Measurements from ENCODE around the gene PTGS1. TPM values are rescaled to one million over a fixed set of nuclear protein-coding genes. Genes with fewer than 3 reads are reported as not detected.
"Not testable (repeated sequence)": the region's sequence is repeated elsewhere in the genome, so short reads cannot be mapped to it uniquely, and the experiment has no call there.

The PTGS1 gene
- total RNA-seq, 1 donor from 2014 or later = 2.4 TPM

DNA sequence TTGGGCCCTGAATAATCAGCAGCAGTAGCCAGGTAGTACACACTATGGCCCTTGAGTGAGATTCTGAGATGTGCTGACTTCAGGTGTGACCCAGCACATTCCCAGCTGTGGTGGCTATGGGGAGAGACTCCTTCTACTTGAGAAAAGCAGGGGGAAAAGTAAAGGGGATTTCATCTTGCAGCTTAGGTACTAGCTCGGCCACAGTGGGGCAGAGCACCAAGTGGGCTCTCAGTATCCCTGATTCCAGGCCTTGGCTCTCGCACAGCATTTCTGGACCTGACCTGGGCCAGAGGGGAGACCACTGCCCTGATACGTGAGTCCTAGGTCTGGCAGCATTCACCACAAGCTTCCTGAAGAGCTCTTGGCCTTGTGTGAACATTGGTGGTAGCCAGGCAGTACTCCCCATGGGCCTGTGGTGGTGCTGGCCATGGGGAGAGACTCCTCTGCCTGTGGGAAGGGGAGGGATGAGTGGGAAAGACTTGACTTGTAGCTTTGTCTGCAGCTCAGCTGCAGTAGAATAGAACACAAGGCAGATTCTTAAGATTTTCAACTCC is 27.6 kb downstream of the PTGS1 start:
- DNase-seq (ENCODE audit: low read depth) = no peak

DNA sequence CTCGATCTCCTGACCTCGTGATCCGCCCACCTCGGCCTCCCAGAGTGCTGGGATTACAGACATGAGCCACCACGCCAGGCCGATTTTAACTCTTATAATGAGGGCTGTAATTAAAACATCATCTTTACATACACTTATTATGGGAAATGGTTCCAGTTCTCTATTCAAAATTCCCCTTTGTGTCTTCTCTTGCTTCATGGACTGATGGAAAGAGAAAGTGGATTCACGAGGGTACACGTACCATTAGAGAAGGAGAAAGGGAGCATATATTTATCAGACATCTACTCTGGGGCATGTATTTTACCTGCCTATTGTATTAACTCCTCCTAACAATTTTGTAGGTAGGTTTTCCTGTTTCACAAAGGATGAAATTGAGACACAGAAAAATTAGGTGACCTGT is 31.1 kb downstream of the PTGS1 start:
- DNase-seq (ENCODE audit: low read depth) = no peak

DNA sequence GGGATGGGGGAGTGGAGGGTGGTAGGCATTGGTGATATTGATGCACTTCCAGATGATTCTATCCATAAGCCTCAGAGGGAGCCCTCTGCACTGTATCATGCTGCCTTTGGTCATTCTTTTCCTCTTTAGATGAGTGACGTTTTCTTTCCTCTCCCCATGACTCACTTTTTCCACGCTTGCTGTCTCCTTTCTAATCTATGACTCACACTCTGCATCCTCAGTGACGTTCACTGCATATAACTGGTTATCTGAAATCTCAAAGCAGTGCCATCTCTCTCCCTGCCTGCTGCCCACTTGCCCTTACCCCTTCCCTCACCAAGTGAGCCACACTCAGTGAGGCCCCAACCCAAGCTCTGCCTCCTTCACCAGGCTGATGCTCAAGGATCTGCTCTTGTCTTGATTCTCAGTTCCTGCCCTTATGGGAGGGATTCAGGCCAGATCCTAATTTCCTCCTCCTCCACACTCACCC is 31.6 kb downstream of the PTGS1 start:
- peak; percentile 90 for DNase-seq (ENCODE audit: low read depth)

GRCh38 chr9:122402874-122403273 is 32.0 kb downstream of the PTGS1 start:
- DNase-seq (ENCODE audit: low read depth) = peak; percentile 54

GRCh38 chr9:122403381-122404000 is 32.7 kb downstream of the PTGS1 start:
- DNase-seq (ENCODE audit: low read depth) = no peak

GRCh38 chr9:122405304-122406069 is 34.7 kb downstream of the PTGS1 start:
- not testable (repeated sequence) for DNase-seq (ENCODE audit: low read depth)

GRCh38 chr9:122406070-122406890 is 35.5 kb downstream of the PTGS1 start:
- no peak for DNase-seq (ENCODE audit: low read depth)

DNA sequence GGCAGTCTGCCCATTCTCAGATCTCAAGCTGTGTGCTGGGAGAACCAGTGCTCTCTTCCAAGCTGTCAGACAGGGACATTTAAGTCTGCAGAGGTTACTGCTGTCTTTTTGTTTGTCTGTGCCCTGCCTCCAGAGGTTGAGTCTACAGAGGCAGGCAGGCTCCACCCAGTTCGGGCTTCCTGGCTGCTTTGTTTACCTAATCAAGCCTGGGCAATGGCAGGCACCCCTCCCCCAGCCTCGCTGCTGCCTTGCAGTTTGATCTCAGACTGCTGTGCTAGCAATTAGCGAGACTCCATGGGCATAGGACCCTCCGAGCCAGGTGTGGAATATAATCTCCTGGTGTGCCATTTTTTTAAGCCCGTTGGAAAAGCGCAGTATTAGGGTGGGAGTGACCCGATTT is 43.3 kb downstream of the PTGS1 start:
- not testable (repeated sequence) for DNase-seq (ENCODE audit: low read depth)

- DNase-seq (ENCODE audit: low read depth) = no peak
Observed at GRCh38 chr9:122418016-122418415, 47.2 kb downstream of the PTGS1 start.

- DNase-seq (ENCODE audit: low read depth) = no peak
Observed at GRCh38 chr9:122420315-122420714, 49.5 kb downstream of the PTGS1 start.

GRCh38 chr9:122425087-122425486 is 54.3 kb downstream of the PTGS1 start:
- no peak for DNase-seq (ENCODE audit: low read depth)

GRCh38 chr9:122426723-122427122 is 55.9 kb downstream of the PTGS1 start:
- DNase-seq (ENCODE audit: low read depth) = no peak

- DNase-seq (ENCODE audit: low read depth) = no peak
Observed at GRCh38 chr9:122442568-122442967, 71.7 kb downstream of the PTGS1 start.

- no peak for DNase-seq (ENCODE audit: low read depth)
Observed at GRCh38 chr9:122444041-122444733, 73.4 kb downstream of the PTGS1 start.

Other genes starting within 250 kb of the PTGS1 start
- gene NDUFA8, start 211.2 kb upstream of the PTGS1 start, total RNA-seq = 21.5 and 35.4 TPM in 2 replicates
- 0.85 TPM in 1 of 2 replicates, not detected in the other for gene MORN5, start 211.1 kb upstream of the PTGS1 start, total RNA-seq
- 0.10 and 0.17 TPM in 2 replicates for gene LHX6, start 142.1 kb upstream of the PTGS1 start, total RNA-seq
- 14.9 and 16.0 TPM in 2 replicates for gene RBM18, start 106.2 kb upstream of the PTGS1 start, total RNA-seq
- 41.2 and 45.4 TPM in 2 replicates for gene MRRF, start 106.1 kb upstream of the PTGS1 start, total RNA-seq
- not detected in 2 replicates for gene OR1J1, start 106.9 kb downstream of the PTGS1 start, total RNA-seq
- not detected in 2 replicates for gene OR1J2, start 139.8 kb downstream of the PTGS1 start, total RNA-seq
- not detected in 2 replicates for gene OR1J4, start 148.1 kb downstream of the PTGS1 start, total RNA-seq
- not detected in 2 replicates for gene OR1N1, start 156.3 kb downstream of the PTGS1 start, total RNA-seq
- gene OR1N2, start 182.1 kb downstream of the PTGS1 start, total RNA-seq = not detected in 2 replicates
- gene OR1L8, start 212.4 kb downstream of the PTGS1 start, total RNA-seq = not detected in 2 replicates
- not detected in 2 replicates for gene OR1Q1, start 243.7 kb downstream of the PTGS1 start, total RNA-seq

Data from renal cortical epithelial cell (primary cell).